Measurements from ENCODE around the gene WDR91.
"Not testable (repeated sequence)": the region's sequence is repeated elsewhere in the genome, so short reads cannot be mapped to it uniquely, and the experiment has no call there.

The WDR91 gene

GRCh38 chr7:135233570-135233969 lies 22.2 kb upstream of the WDR91 start, which contains the start of gene STRA8:
Gene STRA8, plus strand, starts transcription at chr7:135233838. Its CDS starts 6,687 bp downstream, at chr7:135240525.
- no peak for DNase-seq (ENCODE audit: low spot score)

GRCh38 chr7:135232720-135233119 lies 21.4 kb upstream of the WDR91 start:
- DNase-seq (ENCODE audit: low spot score): no peak

- no peak for DNase-seq (ENCODE audit: low spot score)
These were observed 20.8 kb upstream of the WDR91 start for GRCh38 chr7:135232087-135232486.

GRCh38 chr7:135231686-135232085 lies 20.4 kb upstream of the WDR91 start:
- no peak for DNase-seq (ENCODE audit: low spot score)

GRCh38 chr7:135224027-135224426 lies 12.7 kb upstream of the WDR91 start:
- DNase-seq (ENCODE audit: low spot score): no peak

GRCh38 chr7:135217645-135218509 lies 6.6 kb upstream of the WDR91 start:
- DNase-seq (ENCODE audit: low spot score): peak; percentile 68

GRCh38 chr7:135215698-135216097 lies 4.4 kb upstream of the WDR91 start:
- no peak for DNase-seq (ENCODE audit: low spot score)

GRCh38 chr7:135215180-135215579 lies 3.9 kb upstream of the WDR91 start:
- no peak for DNase-seq (ENCODE audit: low spot score)

GRCh38 chr7:135213831-135214230 lies 2.5 kb upstream of the WDR91 start:
- DNase-seq (ENCODE audit: low spot score): no peak

GRCh38 chr7:135211946-135212685 lies 790 bp upstream of the WDR91 start:
- not testable (repeated sequence) for DNase-seq (ENCODE audit: low spot score)

GRCh38 chr7:135210888-135211178 lies 493 bp downstream of the WDR91 start:
- no peak for DNase-seq (ENCODE audit: low spot score)

- no peak for DNase-seq (ENCODE audit: low spot score)
These were observed 2.0 kb downstream of the WDR91 start for GRCh38 chr7:135209225-135209834.

GRCh38 chr7:135208102-135208793 lies 3.1 kb downstream of the WDR91 start:
- DNase-seq (ENCODE audit: low spot score): no peak

- no peak for DNase-seq (ENCODE audit: low spot score)
These were observed 3.8 kb downstream of the WDR91 start for GRCh38 chr7:135207406-135208101.

GRCh38 chr7:135206941-135207391 lies 4.4 kb downstream of the WDR91 start:
- no peak for DNase-seq (ENCODE audit: low spot score)

GRCh38 chr7:135205850-135206249 lies 5.5 kb downstream of the WDR91 start:
- DNase-seq (ENCODE audit: low spot score): no peak

GRCh38 chr7:135204876-135205275 lies 6.5 kb downstream of the WDR91 start:
- DNase-seq (ENCODE audit: low spot score): no peak

GRCh38 chr7:135204341-135204749 lies 7.0 kb downstream of the WDR91 start:
- DNase-seq (ENCODE audit: low spot score): no peak

- no peak for DNase-seq (ENCODE audit: low spot score)
These were observed 10.0 kb downstream of the WDR91 start for GRCh38 chr7:135201350-135201749.

- DNase-seq (ENCODE audit: low spot score): no peak
These were observed 10.4 kb downstream of the WDR91 start for GRCh38 chr7:135200821-135201331.

GRCh38 chr7:135199439-135199838 lies 11.9 kb downstream of the WDR91 start:
- no peak for DNase-seq (ENCODE audit: low spot score)

All from HuH-7 (cell line).